ENCODE data around the gene GABRR2.

GABRR2 gene

GRCh38 chr6:89321131-89321970 is 6.3 kb upstream of the GABRR2 start:
- H3K4me3 ChIP-seq (ENCODE audit: low read depth, low read length) = no peak overlapping the region
- no peak for TF ChIP-seq CTCF (IDR thresholded peaks at IDR 0.05; ENCODE audit: low read depth, low read length, missing control alignments)
- in situ Hi-C loops (cut with HindIII; ENCODE audit: low pct_ligation_motif_present, low sequenced_read_pairs) = no loop called here
- H3K36me3 ChIP-seq (replicated peaks) = no peaks in the 10 kb centered on the region
- DNase-seq = no peak
- no peaks in the 10 kb centered on the region for H3K27me3 ChIP-seq (replicated peaks)
- no peak overlapping the region for H3K27ac ChIP-seq

GRCh38 chr6:89320012-89320559 is 5.0 kb upstream of the GABRR2 start:
- in situ Hi-C loops (cut with HindIII; ENCODE audit: low pct_ligation_motif_present, low sequenced_read_pairs) = no loop called here

DNA sequence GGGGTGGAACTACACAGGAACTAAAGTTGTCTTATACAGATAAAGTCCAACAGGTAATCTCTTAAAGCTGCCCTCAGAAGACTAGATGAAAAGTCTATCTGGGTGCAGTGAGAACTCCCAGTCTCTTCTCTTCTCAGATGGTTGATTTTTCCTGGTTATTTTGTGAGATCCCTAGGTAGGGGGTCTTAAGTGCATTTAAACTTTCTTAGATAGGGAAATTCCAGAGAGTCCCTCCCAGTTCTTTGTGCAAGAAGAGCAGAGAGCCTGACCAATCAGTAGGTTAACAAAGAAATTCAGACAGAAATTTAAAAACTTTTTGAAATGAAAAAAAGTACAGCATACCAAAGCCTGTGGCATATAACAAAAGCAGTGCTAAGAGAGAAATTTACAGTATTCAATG is 2.0 kb upstream of the GABRR2 start:
- no peaks in the 10 kb centered on the region for H3K27me3 ChIP-seq (replicated peaks)
- no peak for TF ChIP-seq CTCF (IDR thresholded peaks at IDR 0.05; ENCODE audit: low read depth, low read length, missing control alignments)
- no peak for DNase-seq
- in situ Hi-C loops (cut with HindIII; ENCODE audit: low pct_ligation_motif_present, low sequenced_read_pairs) = no loop called here
- H3K36me3 ChIP-seq (replicated peaks) = no peaks in the 10 kb centered on the region
- H3K27ac ChIP-seq = no peak overlapping the region
- no peak overlapping the region for H3K4me3 ChIP-seq (ENCODE audit: low read depth, low read length)

More at GRCh38 chr6:89320012-89320559, 5.0 kb upstream of the GABRR2 start:
- Histone ChIP-seq H3K4me3 (ENCODE audit: low read depth, low read length) (no peak overlapping the region), H3K27me3 (replicated peaks) (no peaks in the 10 kb centered on the region), H3K36me3 (replicated peaks) (no peaks in the 10 kb centered on the region), H3K27ac (no peak overlapping the region)
- DNase-seq = no peak
- TF ChIP-seq CTCF (IDR thresholded peaks at IDR 0.05; ENCODE audit: low read depth, low read length, missing control alignments) = no peak

DNA sequence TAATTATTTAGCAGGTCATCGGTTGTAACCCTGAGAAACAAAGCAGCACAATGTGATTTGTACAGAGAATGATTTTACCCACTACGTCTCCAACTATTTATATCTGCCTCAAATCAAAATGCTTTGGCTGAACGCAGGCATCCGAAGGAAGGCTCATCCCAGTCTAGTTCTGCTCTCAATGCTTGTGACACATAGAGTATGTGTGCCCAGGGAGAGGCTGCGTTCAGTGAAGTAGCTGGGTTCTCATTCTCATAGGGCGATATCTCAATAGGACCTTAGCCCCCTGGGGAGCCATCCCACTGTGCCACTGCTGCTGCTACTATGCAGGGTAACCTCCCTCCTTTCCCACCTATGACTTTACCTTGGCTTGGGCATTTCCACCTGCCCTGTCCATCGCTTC is 407 bp downstream of the GABRR2 start:
- Histone ChIP-seq H3K27me3 (replicated peaks) (no peaks in the 10 kb centered on the region), H3K36me3 (replicated peaks) (no peaks in the 10 kb centered on the region), H3K4me3 (ENCODE audit: low read depth, low read length) (no peak overlapping the region), H3K27ac (no peak overlapping the region)
- in situ Hi-C loops (cut with HindIII; ENCODE audit: low pct_ligation_motif_present, low sequenced_read_pairs) = no loop called here
- no peak for DNase-seq
- TF ChIP-seq CTCF (IDR thresholded peaks at IDR 0.05; ENCODE audit: low read depth, low read length, missing control alignments) = no peak

GRCh38 chr6:89313006-89313405 is 2.1 kb downstream of the GABRR2 start:
- Histone ChIP-seq H3K36me3 (replicated peaks) (no peaks in the 10 kb centered on the region), H3K27ac (no peak overlapping the region), H3K4me3 (ENCODE audit: low read depth, low read length) (no peak overlapping the region), H3K27me3 (replicated peaks) (no peaks in the 10 kb centered on the region)
- peak; percentile 64 for DNase-seq
- in situ Hi-C loops (cut with HindIII; ENCODE audit: low pct_ligation_motif_present, low sequenced_read_pairs) = no loop called here
- no peak for TF ChIP-seq CTCF (IDR thresholded peaks at IDR 0.05; ENCODE audit: low read depth, low read length, missing control alignments)
